Left ventricle myocardium inferior (tissue), 1 donor: ENCODE results near the gene SLC38A10. TPM values are rescaled to one million over a fixed set of nuclear protein-coding genes. Genes with fewer than 3 reads are reported as not detected.

Source experiments
- DNase-seq: peaks from one replicate; pipeline ENCODE4 v3.0.0-alpha.2; 2020
- H3K27ac ChIP-seq: fragments of 200-600 bp; replicated peaks from 2 replicates; pipeline ENCODE4 v1.8.0; 2021
- H3K27me3 ChIP-seq: fragments of 200-600 bp; 2 replicates; pipeline ENCODE4 v1.8.0; 2021; ENCODE audit warnings: low read depth
- H3K36me3 ChIP-seq: fragments of 200-600 bp; 2 replicates; pipeline ENCODE4 v1.8.0; 2021
- H3K4me1 ChIP-seq: fragments of 200-600 bp; 2 replicates; pipeline ENCODE4 v1.8.0; 2021
- H3K4me3 ChIP-seq: fragments of 200-600 bp; 2 replicates; pipeline ENCODE4 v1.8.0; 2021; ENCODE audit warnings: mild to moderate bottlenecking, moderate library complexity
- H3K9me3 ChIP-seq: fragments of 200-600 bp; replicated peaks from 2 replicates; pipeline ENCODE4 v1.8.0; 2021
- CTCF ChIP-seq: fragments of 200-600 bp; IDR thresholded peaks from 2 replicates; pipeline ENCODE4 v1.8.0; 2021; ENCODE audit warnings: antibody characterized with exemption, mild to moderate bottlenecking, borderline replicate concordance
- intact Hi-C: fragments of 100-400 bp; cut with micrococcal nuclease; formaldehyde crosslinking; loops from one replicate; pipeline ENCODE4 v1.11.0; 2022
- total RNA-seq: library from RNA; stranded (reverse); fragmentation: NEBNext Ultra II Directional; extraction: Animal tissue kit (Norgen Biotek cat#: 25700); gene quantifications from one replicate; pipeline ENCODE4 v1.2.1, GENCODE V29; 2021
- donor health status: DM: no; HTN: yes; CAD: no; lungs with severe emphysema.

The SLC38A10 gene
- total RNA-seq, 1 donor from 2014 or later: 50.1 TPM

- Histone ChIP-seq H3K4me1 (peaks cover 27% of the 10 kb centered on the region), H3K27me3 (no peaks in the 10 kb centered on the region), H3K9me3 (no peaks in the 10 kb centered on the region), H3K27ac (no peak overlapping the region), H3K36me3 (no peaks in the 10 kb centered on the region), H3K4me3 (no peak overlapping the region)
- no peak for DNase-seq
- intact Hi-C loops: no loop called here
- no peak for TF ChIP-seq CTCF
These were observed 29.2 kb upstream of the SLC38A10 start for GRCh38 chr17:81324177-81324850.

- intact Hi-C loops: no loop called here
- Histone ChIP-seq H3K9me3 (no peaks in the 10 kb centered on the region), H3K27ac (no peak overlapping the region), H3K4me3 (no peak overlapping the region), H3K4me1 (peaks cover 18% of the 10 kb centered on the region), H3K27me3 (no peaks in the 10 kb centered on the region), H3K36me3 (no peaks in the 10 kb centered on the region)
- no peak for TF ChIP-seq CTCF
- no peak for DNase-seq
These were observed 28.3 kb upstream of the SLC38A10 start for GRCh38 chr17:81323411-81323868.

GRCh38 chr17:81323083-81323369 lies 27.9 kb upstream of the SLC38A10 start:
- TF ChIP-seq CTCF: no peak
- H3K27me3 ChIP-seq: no peaks in the 10 kb centered on the region
- intact Hi-C loops: no loop called here
- H3K27ac ChIP-seq: no peak overlapping the region
- H3K4me1 ChIP-seq: peaks cover 14% of the 10 kb centered on the region
- H3K4me3 ChIP-seq: no peak overlapping the region
- H3K9me3 ChIP-seq: no peaks in the 10 kb centered on the region
- no peak for DNase-seq
- no peaks in the 10 kb centered on the region for H3K36me3 ChIP-seq

- Histone ChIP-seq H3K27me3 (no peaks in the 10 kb centered on the region), H3K27ac (no peak overlapping the region), H3K36me3 (no peaks in the 10 kb centered on the region), H3K4me3 (no peak overlapping the region), H3K4me1 (peaks cover 13% of the 10 kb centered on the region), H3K9me3 (no peaks in the 10 kb centered on the region)
- intact Hi-C loops: no loop called here
- DNase-seq: no peak
- peak; percentile 36 for TF ChIP-seq CTCF
These were observed 27.4 kb upstream of the SLC38A10 start for GRCh38 chr17:81322271-81323082.

- no peaks in the 10 kb centered on the region for H3K9me3 ChIP-seq
- intact Hi-C loops: no loop called here
- no peak overlapping the region for H3K4me3 ChIP-seq
- TF ChIP-seq CTCF: no peak
- no peaks in the 10 kb centered on the region for H3K27me3 ChIP-seq
- DNase-seq: no peak
- no peaks in the 10 kb centered on the region for H3K36me3 ChIP-seq
- no peak overlapping the region for H3K27ac ChIP-seq
- no peaks in the 10 kb centered on the region for H3K4me1 ChIP-seq
These were observed 23.0 kb upstream of the SLC38A10 start for GRCh38 chr17:81317961-81318605.
